ACC112 (cell line): ENCODE results near the gene RBM4B.

Experiments
- H2AFZ ChIP-seq: fragments of 200-600 bp; sonication (generic); one replicate; pipeline ENCODE4 v1.6.0; 2017; ENCODE audit warnings: antibody characterized with exemption, low read length; ENCODE audit not compliant: unreplicated experiment
- H3K27ac ChIP-seq: fragments of 200-600 bp; sonication (generic); 2 replicates; pipeline ENCODE4 v1.5.1; 2014; ENCODE audit warnings: low read depth, mild to moderate bottlenecking, antibody characterized with exemption, low read length, moderate library complexity
- H3K27me3 ChIP-seq: fragments of 200-600 bp; sonication (generic); 2 replicates; pipeline ENCODE4 v1.6.1; 2014; ENCODE audit warnings: mild to moderate bottlenecking, antibody characterized with exemption, low read length, moderate library complexity, mixed read lengths; ENCODE audit not compliant: insufficient read depth
- H3K36me3 ChIP-seq: fragments of 200-600 bp; sonication (generic); 2 replicates; pipeline ENCODE4 v1.6.1; 2016; ENCODE audit warnings: mild to moderate bottlenecking, antibody characterized with exemption, low read length, moderate library complexity, mixed read lengths; ENCODE audit not compliant: insufficient read depth
- H3K4me1 ChIP-seq: fragments of 200-600 bp; sonication (generic); one replicate; pipeline ENCODE4 v1.6.1; 2016; ENCODE audit warnings: low read length, mixed read lengths; ENCODE audit not compliant: insufficient read depth, unreplicated experiment, control insufficient read depth
- H3K4me3 ChIP-seq: fragments of 200-600 bp; sonication (generic); 2 replicates; pipeline ENCODE4 v1.5.1; 2014; ENCODE audit warnings: mild to moderate bottlenecking, low read depth, low read length
- H3K79me2 ChIP-seq: fragments of 200-600 bp; sonication (generic); one replicate; pipeline ENCODE4 v1.6.0; 2016; ENCODE audit warnings: low read length; ENCODE audit not compliant: control insufficient read depth, unreplicated experiment, insufficient read depth

The RBM4B gene

DNA sequence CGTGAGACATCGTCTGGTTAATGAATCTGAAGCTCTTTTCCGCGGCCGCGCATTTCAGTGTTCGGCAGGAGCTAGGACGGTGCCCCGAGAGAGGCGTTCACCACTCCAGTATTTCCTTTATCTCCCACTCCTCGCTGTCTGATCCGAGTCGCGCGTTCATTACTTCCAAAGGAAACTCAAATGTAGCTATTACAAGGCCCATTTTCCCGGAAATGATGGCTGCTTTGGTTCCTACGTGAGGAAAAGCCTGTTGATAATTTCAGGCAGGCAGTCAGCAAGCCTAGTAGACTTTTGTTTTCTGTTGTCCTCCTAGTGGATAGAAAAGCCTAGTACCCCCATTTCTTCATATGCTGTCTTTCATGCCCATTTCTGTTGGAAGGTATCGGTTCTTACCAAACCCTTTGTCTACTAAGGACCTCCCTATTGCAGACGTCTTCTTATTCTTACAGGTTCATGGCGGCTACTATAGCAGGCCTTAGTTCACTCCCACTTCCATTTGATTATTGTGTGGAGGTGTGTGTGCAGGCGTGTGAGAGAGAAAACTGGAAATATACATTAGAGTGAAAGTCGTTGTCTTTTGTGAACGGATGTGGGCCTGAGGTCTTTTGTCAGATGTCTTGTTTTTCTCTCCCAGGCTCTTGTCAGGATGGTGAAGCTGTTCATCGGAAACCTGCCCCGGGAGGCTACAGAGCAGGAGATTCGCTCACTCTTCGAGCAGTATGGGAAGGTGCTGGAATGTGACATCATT is 38.4 kb downstream of the RBM4B start:
- H3K4me3 ChIP-seq, result peak overlapping the region; percentile 84
- H3K4me1 ChIP-seq, result peaks cover 44% of the 10 kb centered on the region
- peaks cover 37% of the 10 kb centered on the region for H3K36me3 ChIP-seq
- peak overlapping the region; percentile 3 for H2AFZ ChIP-seq
- H3K27me3 ChIP-seq, result no peaks in the 10 kb centered on the region
- peaks cover 77% of the 10 kb centered on the region for H3K79me2 ChIP-seq
- H3K27ac ChIP-seq, result peak overlapping the region; percentile 78

DNA sequence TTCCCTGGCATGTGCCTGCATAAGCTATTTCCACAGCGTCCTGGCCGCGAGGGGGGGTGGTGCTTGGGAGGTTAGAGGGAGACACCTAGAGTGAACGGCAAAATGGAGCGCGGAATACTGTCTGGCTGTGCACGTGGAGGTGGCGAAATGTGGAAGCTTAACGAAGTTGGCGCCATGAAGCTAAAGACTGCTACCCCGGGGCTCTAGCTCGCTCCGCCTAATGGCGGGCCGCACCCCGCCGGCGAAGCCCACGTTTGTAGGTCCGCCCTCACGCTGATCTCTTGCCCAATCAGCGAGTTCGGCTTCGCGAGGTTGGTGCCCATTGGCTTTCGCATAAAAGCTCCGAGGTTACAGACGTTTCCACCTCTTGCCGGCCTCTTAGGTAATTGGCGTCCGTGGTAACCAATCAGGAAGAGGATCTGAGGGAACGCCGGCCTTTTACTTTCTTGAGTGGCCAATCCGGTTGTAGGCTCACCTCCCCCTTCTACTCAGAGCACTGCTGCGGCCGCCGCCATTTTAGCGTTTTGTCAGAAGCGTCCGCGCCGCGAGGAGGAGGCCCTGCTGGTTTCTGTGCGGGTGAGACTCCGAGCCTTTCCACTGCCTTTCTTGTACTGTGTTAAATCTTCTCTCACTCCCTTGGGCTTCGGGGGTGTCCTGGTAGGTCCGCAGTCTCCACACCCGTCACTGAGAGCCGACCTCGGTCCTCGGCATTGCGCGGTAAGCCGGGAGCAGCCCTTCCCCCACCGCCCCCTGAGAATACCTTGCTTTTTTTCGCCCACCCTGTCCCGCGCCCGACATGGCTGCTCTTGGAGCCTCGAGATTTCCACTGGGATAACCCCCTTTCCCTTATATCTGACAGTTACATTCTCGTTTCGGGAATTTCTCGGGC is 39.3 kb downstream of the RBM4B start, which contains the start of gene RBM4:
TSS of gene RBM4 (plus strand) at position 527 of the 889 bp plus-strand sequence. CDS start 1,009 bp downstream, outside the sequence.
- Histone ChIP-seq H3K4me1 (peaks cover 41% of the 10 kb centered on the region), H3K27me3 (no peaks in the 10 kb centered on the region), H3K36me3 (peaks cover 31% of the 10 kb centered on the region), H2AFZ (peak within 1 kb of the TSS; percentile 3), H3K4me3 (peak within 1 kb of the TSS; percentile 84), H3K79me2 (peaks cover 73% of the 10 kb centered on the region), H3K27ac (peak within 1 kb of the TSS; percentile 78)

DNA sequence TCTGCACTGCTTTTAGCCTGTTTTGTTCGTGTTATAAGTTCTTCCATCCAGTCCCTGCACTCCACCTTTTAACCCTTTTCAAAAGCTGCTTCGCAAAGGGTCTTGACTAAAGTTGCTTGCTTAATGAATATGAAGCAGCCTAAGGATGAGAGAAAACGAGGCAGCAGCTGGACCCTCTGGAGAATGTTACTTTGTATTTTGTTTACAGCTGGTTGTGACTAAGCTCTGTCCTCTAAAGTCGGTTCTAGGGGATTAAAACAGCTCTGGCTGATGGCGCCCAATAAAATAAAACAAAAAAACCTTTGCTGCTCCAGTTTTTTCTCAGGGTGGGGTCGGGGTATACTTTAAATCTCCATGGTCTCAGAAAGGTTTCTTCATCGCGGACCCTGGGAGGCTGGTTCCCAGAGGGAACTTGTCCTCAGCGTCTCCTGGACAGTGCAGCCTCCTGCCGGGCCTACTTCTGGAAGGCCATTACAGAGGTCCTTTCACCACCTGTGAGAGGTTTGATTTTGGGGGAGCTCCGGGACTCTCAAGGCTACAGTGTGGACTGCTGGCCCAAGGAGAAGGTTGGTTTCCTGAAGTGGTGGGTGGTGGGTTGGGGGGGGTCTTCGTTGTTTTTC is 40.0 kb downstream of the RBM4B start:
- Histone ChIP-seq H3K27ac (peak overlapping the region; percentile 41), H3K4me3 (peak overlapping the region; percentile 60), H2AFZ (no peak overlapping the region), H3K36me3 (peaks cover 23% of the 10 kb centered on the region), H3K27me3 (no peaks in the 10 kb centered on the region), H3K4me1 (peaks cover 35% of the 10 kb centered on the region), H3K79me2 (peaks cover 73% of the 10 kb centered on the region)

DNA sequence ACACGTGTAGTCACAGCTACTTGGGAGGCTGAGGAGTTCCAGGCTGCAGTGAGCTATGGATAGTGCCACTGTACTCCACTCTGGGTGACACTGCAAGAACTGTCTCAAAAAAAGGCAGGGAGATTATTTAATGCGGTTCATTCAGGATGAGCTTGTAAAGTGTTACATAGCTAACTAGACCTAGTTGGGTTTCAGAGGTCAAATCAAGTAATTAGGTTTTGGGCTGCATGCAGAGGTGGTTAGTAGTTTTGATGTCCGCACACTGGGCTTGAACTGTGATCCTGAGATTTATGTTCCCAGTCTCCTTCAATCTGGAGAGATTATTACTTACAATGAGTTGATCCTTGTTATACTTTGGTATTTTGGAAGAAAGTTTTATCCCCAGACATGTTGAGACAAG is 41.3 kb downstream of the RBM4B start:
- peak overlapping the region; percentile 6; the same call in 1 of the 2 replicates for H3K27ac ChIP-seq
- no peaks in the 10 kb centered on the region for H3K27me3 ChIP-seq
- H3K4me3 ChIP-seq, result no peak overlapping the region
- no peak overlapping the region for H2AFZ ChIP-seq
- H3K36me3 ChIP-seq, result peaks cover 21% of the 10 kb centered on the region
- H3K79me2 ChIP-seq, result peaks cover 72% of the 10 kb centered on the region
- H3K4me1 ChIP-seq, result peaks cover 23% of the 10 kb centered on the region

DNA sequence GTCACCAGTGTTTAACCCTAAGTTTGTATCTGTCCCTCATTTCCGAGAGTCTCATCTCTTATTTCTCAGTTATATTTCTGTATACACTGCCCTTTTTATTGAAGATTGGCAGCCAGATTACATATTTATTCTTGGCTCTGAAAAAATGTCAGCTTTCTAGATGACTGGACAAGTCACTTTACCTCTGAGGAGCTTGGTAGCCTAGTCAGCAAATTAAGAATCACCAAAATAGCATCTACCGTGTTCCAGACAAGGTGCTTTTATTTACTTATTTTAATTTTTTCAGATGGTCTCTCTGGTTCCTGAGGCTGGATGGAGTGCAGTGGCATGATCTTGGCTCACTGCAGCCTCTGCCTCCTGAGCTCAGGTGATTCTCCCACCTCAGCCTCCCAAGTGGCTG is 44.7 kb downstream of the RBM4B start:
- no peak overlapping the region for H3K27ac ChIP-seq
- peaks cover 6% of the 10 kb centered on the region for H3K4me1 ChIP-seq
- H3K36me3 ChIP-seq, result peaks cover 31% of the 10 kb centered on the region
- H3K79me2 ChIP-seq, result peaks cover 74% of the 10 kb centered on the region
- no peak overlapping the region for H3K4me3 ChIP-seq
- H2AFZ ChIP-seq, result no peak overlapping the region
- H3K27me3 ChIP-seq, result no peaks in the 10 kb centered on the region

DNA sequence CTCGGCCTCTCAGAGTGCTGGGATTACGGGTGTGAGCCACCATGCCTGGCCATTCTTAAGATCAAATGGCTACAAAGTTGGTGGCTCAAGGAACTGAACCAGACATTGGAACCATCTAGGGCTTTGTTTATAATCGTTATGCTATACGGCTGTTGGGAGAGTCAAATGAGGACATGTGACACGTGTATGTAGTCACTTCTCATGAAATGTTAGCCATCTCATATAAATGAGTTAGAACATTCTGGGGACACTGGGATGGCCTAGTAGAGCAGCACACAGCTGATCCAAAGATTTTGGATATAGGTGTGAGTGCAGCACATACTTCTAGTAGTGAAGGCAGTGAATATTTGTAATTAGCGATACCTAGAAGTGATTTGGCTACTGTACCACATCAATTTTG is 45.8 kb downstream of the RBM4B start:
- Histone ChIP-seq H3K79me2 (peaks cover 85% of the 10 kb centered on the region), H3K4me1 (no peaks in the 10 kb centered on the region), H3K27me3 (no peaks in the 10 kb centered on the region), H2AFZ (no peak overlapping the region), H3K4me3 (no peak overlapping the region), H3K36me3 (peaks cover 40% of the 10 kb centered on the region), H3K27ac (no peak overlapping the region)

DNA sequence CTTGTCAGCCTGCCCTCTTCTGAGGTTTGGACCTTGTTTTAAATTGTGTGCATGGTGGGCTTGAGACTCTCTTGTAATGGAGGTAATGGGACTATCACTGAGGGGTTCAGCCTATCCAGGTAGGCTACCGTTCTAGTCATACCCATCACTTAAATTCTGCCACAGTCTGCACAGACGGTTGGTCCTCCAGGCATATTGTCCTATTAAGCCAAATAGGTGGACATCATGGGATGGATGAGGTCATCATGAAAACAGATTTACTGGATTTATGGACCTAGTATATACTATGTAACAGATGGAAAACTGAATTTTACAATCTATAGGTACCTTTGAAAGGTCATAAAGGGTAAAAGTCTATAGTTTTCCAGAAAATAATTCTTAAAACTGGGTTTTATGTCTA is 48.3 kb downstream of the RBM4B start:
- Histone ChIP-seq H3K27me3 (no peaks in the 10 kb centered on the region), H3K36me3 (peaks cover 52% of the 10 kb centered on the region), H3K27ac (no peak overlapping the region), H3K4me1 (no peaks in the 10 kb centered on the region), H3K4me3 (no peak overlapping the region), H2AFZ (no peak overlapping the region), H3K79me2 (peaks cover 92% of the 10 kb centered on the region)

DNA sequence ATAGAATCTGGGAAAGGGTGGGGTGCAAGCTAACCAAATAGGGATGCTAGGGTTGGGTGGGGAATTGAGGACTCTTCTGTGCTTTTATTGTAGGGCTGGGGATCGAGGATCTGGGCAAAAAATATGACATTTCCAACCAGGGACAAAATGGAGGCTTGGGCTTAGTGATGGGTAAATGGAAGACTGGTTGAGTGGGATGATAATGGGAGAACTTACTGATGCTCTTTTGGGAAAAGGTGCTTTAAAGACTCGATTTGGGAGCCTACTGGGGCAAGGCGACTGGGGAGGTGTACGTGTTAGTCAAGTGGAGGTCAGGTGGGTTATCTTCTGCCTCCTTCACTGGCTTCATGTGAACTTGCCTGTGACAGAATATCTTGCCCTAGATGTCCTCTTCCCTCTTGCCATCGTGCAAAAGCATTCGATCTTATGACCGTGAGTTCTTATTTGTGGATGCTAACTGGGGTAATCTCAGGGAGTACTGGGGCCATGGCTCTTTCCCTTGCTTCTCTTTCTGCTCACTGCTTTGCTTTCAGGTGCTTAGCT is 49.6 kb downstream of the RBM4B start:
- H2AFZ ChIP-seq, result no peak overlapping the region
- H3K36me3 ChIP-seq, result peaks cover 63% of the 10 kb centered on the region
- H3K4me3 ChIP-seq, result no peak overlapping the region
- no peaks in the 10 kb centered on the region for H3K27me3 ChIP-seq
- H3K79me2 ChIP-seq, result peaks cover 96% of the 10 kb centered on the region
- H3K4me1 ChIP-seq, result peaks cover 4% of the 10 kb centered on the region
- no peak overlapping the region for H3K27ac ChIP-seq

DNA sequence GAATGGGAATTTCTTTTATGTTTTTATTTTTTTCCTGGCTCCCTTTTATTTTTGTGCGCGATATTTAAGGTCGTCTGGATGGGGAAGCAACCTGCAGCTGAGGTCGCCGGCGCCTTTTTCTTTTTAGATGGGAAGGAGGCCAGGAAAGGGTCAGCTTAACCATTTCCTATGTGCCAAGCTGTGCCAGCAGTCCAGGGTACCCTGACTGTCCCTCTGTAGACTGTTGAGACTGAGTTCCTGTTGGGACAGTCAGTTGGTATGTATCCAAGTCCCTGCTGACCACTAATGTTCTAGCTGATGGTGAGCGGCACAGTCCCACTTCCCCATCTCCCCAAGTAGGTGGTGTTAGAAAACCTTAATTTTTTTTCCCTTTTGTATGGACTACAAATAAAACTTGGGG is 50.8 kb downstream of the RBM4B start:
- Histone ChIP-seq H3K79me2 (peaks cover 97% of the 10 kb centered on the region), H3K36me3 (peaks cover 67% of the 10 kb centered on the region), H2AFZ (no peak overlapping the region), H3K4me1 (peaks cover 11% of the 10 kb centered on the region), H3K27ac (no peak overlapping the region), H3K27me3 (no peaks in the 10 kb centered on the region), H3K4me3 (no peak overlapping the region)

DNA sequence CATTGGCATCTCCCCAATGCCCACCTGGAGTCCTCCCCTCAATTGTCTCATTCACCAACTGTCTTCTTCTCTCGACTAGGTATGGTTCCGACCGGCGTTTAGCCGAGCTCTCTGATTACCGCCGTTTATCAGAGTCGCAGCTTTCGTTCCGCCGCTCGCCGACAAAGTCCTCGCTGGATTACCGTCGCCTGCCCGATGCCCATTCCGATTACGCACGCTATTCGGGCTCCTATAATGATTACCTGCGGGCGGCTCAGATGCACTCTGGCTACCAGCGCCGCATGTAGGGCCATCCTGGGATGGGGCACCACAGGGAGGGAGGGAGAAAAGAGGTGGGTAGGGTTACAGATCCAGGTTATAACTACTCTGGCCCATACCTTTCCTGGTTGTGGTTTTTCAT is 51.3 kb downstream of the RBM4B start:
- Histone ChIP-seq H3K4me3 (no peak overlapping the region), H3K36me3 (peaks cover 64% of the 10 kb centered on the region), H3K27ac (no peak overlapping the region), H2AFZ (no peak overlapping the region), H3K27me3 (no peaks in the 10 kb centered on the region), H3K79me2 (peaks cover 97% of the 10 kb centered on the region), H3K4me1 (peaks cover 11% of the 10 kb centered on the region)
